Activated CD8-positive, alpha-beta memory T cell treated with anti-CD3 and anti-CD28 coated beads for 36 hours (primary cell): Measurements from ENCODE around the gene TIPIN. TPM values are rescaled to one million over a fixed set of nuclear protein-coding genes. Genes with fewer than 3 reads are reported as not detected.
"Not testable (repeated sequence)": the region's sequence is repeated elsewhere in the genome, so short reads cannot be mapped to it uniquely, and the experiment has no call there.

ENCODE experiments used
- CTCF ChIA-PET: fragments of 350-600 bp; sonication (Branson Sonifier 250); formaldehyde crosslinking; loops from one replicate; lab custom pipeline; 2021; ENCODE audit warnings: antibody characterized with exemption; lab: Charles Lee
- POLR2A ChIA-PET: fragments of 350-600 bp; sonication (Branson Sonifier 250); formaldehyde crosslinking; loops from one replicate; lab custom pipeline; 2021; ENCODE audit warnings: antibody characterized with exemption; lab: Charles Lee
- total RNA-seq, 2 experiments: library from RNA; stranded (reverse); gene quantifications; one replicate each; pipeline ENCODE4 v1.2.3, GENCODE V29; 2021

The TIPIN gene
- total RNA-seq, 2 experiments from 2014 or later = 57.2 to 58.9 TPM

- POLR2A ChIA-PET = no interaction called here
- CTCF ChIA-PET = interaction anchor here (1.6 kb wide), 1 partner anchor 172 kb away, joined by 6 read pairs; the partner anchor contains the start of gene SNAPC5
Measured at GRCh38 chr15:66326051-66326450, 30.4 kb downstream of the TIPIN start.

GRCh38 chr15:66323312-66323928 lies 33.1 kb downstream of the TIPIN start:
- POLR2A ChIA-PET = no interaction called here
- CTCF ChIA-PET = interaction anchor here (0.6 kb wide), 2 partner anchors 21 to 26 kb away, joined by 3 to 5 read pairs; no protein-coding TSS in a partner anchor

- ChIA-PET POLR2A (no interaction called here), CTCF (no interaction called here)
Measured at GRCh38 chr15:66312144-66312543, 44.3 kb downstream of the TIPIN start.

- ChIA-PET CTCF (no interaction called here), POLR2A (no interaction called here)
Measured at GRCh38 chr15:66310786-66311185, 45.7 kb downstream of the TIPIN start.

- CTCF ChIA-PET = no interaction called here
Measured at GRCh38 chr15:66309828-66310227, 46.7 kb downstream of the TIPIN start.

GRCh38 chr15:66308531-66308930 lies 48.0 kb downstream of the TIPIN start:
- CTCF ChIA-PET = interaction anchor here (1.4 kb wide), 1 partner anchor 14 kb away, joined by 3 read pairs; no protein-coding TSS in a partner anchor

More at GRCh38 chr15:66309828-66310227, 46.7 kb downstream of the TIPIN start:
- POLR2A ChIA-PET = no interaction called here

GRCh38 chr15:66306381-66306780 lies 50.1 kb downstream of the TIPIN start:
- CTCF ChIA-PET = no interaction called here
- POLR2A ChIA-PET = no interaction called here

More at GRCh38 chr15:66308531-66308930, 48.0 kb downstream of the TIPIN start:
- POLR2A ChIA-PET = no interaction called here

- CTCF ChIA-PET, POLR2A ChIA-PET: not testable (repeated sequence)
Measured at GRCh38 chr15:66304425-66304824, 52.1 kb downstream of the TIPIN start.

GRCh38 chr15:66302489-66303278 lies 53.8 kb downstream of the TIPIN start:
- ChIA-PET POLR2A (interaction anchor here (0.6 kb wide), 1 partner anchor 236 kb away, joined by 3 read pairs; no protein-coding TSS in a partner anchor), CTCF (no interaction called here)

- ChIA-PET CTCF (no interaction called here), POLR2A (no interaction called here)
Measured at GRCh38 chr15:66298803-66299251, 57.7 kb downstream of the TIPIN start.

- ChIA-PET CTCF (no interaction called here), POLR2A (no interaction called here)
Measured at GRCh38 chr15:66296186-66296585, 60.3 kb downstream of the TIPIN start.

- CTCF ChIA-PET = interaction anchor here (1.0 to 1.3 kb wide), 2 partner anchors 14 to 75 kb away, joined by 3 read pairs; no protein-coding TSS in a partner anchor
- POLR2A ChIA-PET = interaction anchor here (0.6 to 1.3 kb wide), 2 partner anchors 210 to 989 kb away, joined by 3 to 4 read pairs; partner anchors contain the start of genes RPL4 and ZWILCH
Measured at GRCh38 chr15:66294932-66295235, 61.6 kb downstream of the TIPIN start.

GRCh38 chr15:66294157-66294931 lies 62.1 kb downstream of the TIPIN start:
- POLR2A ChIA-PET = interaction anchor here (0.6 to 1.3 kb wide), 2 partner anchors 211 to 989 kb away, joined by 3 to 4 read pairs; partner anchors contain the start of genes RPL4 and ZWILCH
- CTCF ChIA-PET = interaction anchor here (1.0 to 1.3 kb wide), 2 partner anchors 14 to 75 kb away, joined by 3 read pairs; no protein-coding TSS in a partner anchor

GRCh38 chr15:66293419-66294156 lies 62.9 kb downstream of the TIPIN start, which contains the start of gene DIS3L:
Gene DIS3L (plus strand): TSS chr15:66293568. CDS start chr15:66293597, 29 bp downstream.
- CTCF ChIA-PET = interaction anchor here (1.0 to 1.3 kb wide), 2 partner anchors 15 to 76 kb away, joined by 3 read pairs; no protein-coding TSS in a partner anchor
- POLR2A ChIA-PET = interaction anchor here (0.6 to 1.3 kb wide), 2 partner anchors 211 to 415 kb away, joined by 4 to 7 read pairs; partner anchors contain the start of genes RPL4 and ZWILCH

- ChIA-PET POLR2A (interaction anchor here (0.6 kb wide), 1 partner anchor 414 kb away, joined by 7 read pairs; no protein-coding TSS in a partner anchor), CTCF (no interaction called here)
Measured at GRCh38 chr15:66292571-66293418, 63.7 kb downstream of the TIPIN start.

GRCh38 chr15:66291816-66292570 lies 64.5 kb downstream of the TIPIN start:
- ChIA-PET POLR2A (no interaction called here), CTCF (interaction anchor here (1.3 kb wide), 1 partner anchor 207 kb away, joined by 3 read pairs; no protein-coding TSS in a partner anchor)

- ChIA-PET POLR2A (no interaction called here), CTCF (interaction anchor here (1.3 kb wide), 1 partner anchor 66 kb away, joined by 3 read pairs; the partner anchor contains the start of gene TIPIN)
Measured at GRCh38 chr15:66290518-66290917, 66.0 kb downstream of the TIPIN start.
